HPDE6-E6E7 (cell line): Measurements from ENCODE around the gene TEPSIN.

Experiments
- DNase-seq: peaks from one replicate; pipeline ENCODE4 v3.0.0; 2011; ENCODE audit warnings: missing footprints; ENCODE audit errors: extremely low spot score

TEPSIN gene

GRCh38 chr17:81197831-81198490 lies 40.9 kb downstream of the TEPSIN start:
- DNase-seq: no peak

GRCh38 chr17:81197409-81197795 lies 41.5 kb downstream of the TEPSIN start:
- no peak for DNase-seq

GRCh38 chr17:81196505-81197408 lies 42.1 kb downstream of the TEPSIN start:
- DNase-seq: no peak

GRCh38 chr17:81195941-81196495 lies 42.8 kb downstream of the TEPSIN start:
- no peak for DNase-seq

- no peak for DNase-seq
Observed at GRCh38 chr17:81194941-81195901, 43.6 kb downstream of the TEPSIN start.

GRCh38 chr17:81194225-81194760 lies 44.6 kb downstream of the TEPSIN start:
- no peak for DNase-seq

- DNase-seq: no peak
Observed at GRCh38 chr17:81193470-81194224, 45.2 kb downstream of the TEPSIN start.

- no peak for DNase-seq
Observed at GRCh38 chr17:81193051-81193410, 45.8 kb downstream of the TEPSIN start.

- DNase-seq: no peak
Observed at GRCh38 chr17:81192386-81193050, 46.3 kb downstream of the TEPSIN start.

GRCh38 chr17:81191646-81192045 lies 47.2 kb downstream of the TEPSIN start:
- no peak for DNase-seq

- no peak for DNase-seq
Observed at GRCh38 chr17:81191116-81191515, 47.7 kb downstream of the TEPSIN start.

- DNase-seq: no peak
Observed at GRCh38 chr17:81190591-81190990, 48.3 kb downstream of the TEPSIN start.

GRCh38 chr17:81189670-81190530 lies 49.0 kb downstream of the TEPSIN start:
- no peak for DNase-seq

- no peak for DNase-seq
Observed at GRCh38 chr17:81189016-81189415, 49.8 kb downstream of the TEPSIN start.

GRCh38 chr17:81188491-81188840 lies 50.4 kb downstream of the TEPSIN start:
- DNase-seq: no peak

GRCh38 chr17:81187586-81188490 lies 51.0 kb downstream of the TEPSIN start:
- DNase-seq: no peak

GRCh38 chr17:81187120-81187519 lies 51.7 kb downstream of the TEPSIN start:
- DNase-seq: no peak

- DNase-seq: no peak
Observed at GRCh38 chr17:81186203-81186602, 52.7 kb downstream of the TEPSIN start.
